GM12891 (cell line): ENCODE data around the gene NFKBIB.

Experiments used
- PAX5 ChIP-seq: IDR thresholded peaks from 2 replicates; pipeline ENCODE4 v1.6.1; 2011; ENCODE audit warnings: low read length, moderate library complexity, mild to moderate bottlenecking; ENCODE audit not compliant: insufficient read depth, severe bottlenecking
- POLR2A ChIP-seq: IDR thresholded peaks from 2 replicates; pipeline ENCODE4 v1.6.1; 2011; ENCODE audit warnings: low read depth, low read length, control low read depth
- POLR2AphosphoS5 ChIP-seq: IDR thresholded peaks from 2 replicates; pipeline ENCODE4 v1.6.1; 2011; ENCODE audit warnings: low read depth, low read length, control low read depth
- POU2F2 ChIP-seq: IDR thresholded peaks from 2 replicates; pipeline ENCODE4 v1.6.1; 2011; ENCODE audit warnings: low read depth, mild to moderate bottlenecking, control low read depth, low read length, moderate library complexity
- SPI1 ChIP-seq: IDR thresholded peaks from 2 replicates; pipeline ENCODE4 v1.6.1; 2011; ENCODE audit warnings: low read depth, low read length, control low read depth
- TAF1 ChIP-seq: IDR thresholded peaks from 2 replicates; pipeline ENCODE4 v1.6.1; 2011; ENCODE audit warnings: low read depth, low read length, control low read depth

DNA sequence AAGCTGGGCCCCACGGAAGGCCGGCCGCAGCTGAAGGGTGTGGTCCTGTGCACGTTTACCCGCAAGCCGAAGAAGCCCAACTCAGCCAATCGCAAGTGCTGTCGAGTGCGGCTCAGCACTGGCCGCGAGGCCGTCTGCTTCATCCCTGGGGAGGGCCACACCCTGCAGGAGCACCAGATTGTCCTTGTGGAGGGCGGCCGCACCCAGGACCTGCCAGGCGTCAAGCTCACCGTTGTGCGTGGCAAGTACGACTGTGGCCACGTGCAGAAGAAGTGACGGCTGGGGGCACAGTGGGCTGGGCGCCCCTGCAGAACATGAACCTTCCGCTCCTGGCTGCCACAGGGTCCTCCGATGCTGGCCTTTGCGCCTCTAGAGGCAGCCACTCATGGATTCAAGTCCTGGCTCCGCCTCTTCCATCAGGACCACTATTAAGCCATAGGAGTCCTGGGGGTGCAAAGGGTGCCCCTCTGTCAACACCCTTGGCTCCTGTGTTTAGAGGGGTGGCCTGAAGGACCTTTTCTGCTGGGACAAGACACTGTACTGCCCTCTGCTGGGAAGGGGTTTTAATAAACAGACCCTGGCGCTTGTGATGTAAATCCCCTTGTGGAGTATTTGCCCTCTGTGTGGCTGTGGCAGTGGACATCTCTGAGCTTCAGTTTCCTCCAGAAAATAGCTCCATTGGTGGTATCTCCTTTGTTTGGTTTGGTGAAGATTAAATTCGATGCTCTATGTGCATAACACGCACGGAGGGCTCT is 32.8 kb downstream of the NFKBIB start:
- TF ChIP-seq POU2F2 (no peak), POLR2A (no peak), POLR2AphosphoS5 (no peak), TAF1 (no peak), SPI1 (no peak), PAX5 (no peak)
